Measurements from ENCODE around the gene PPME1.
A peak's percentile ranks its signal among the peaks of the same experiment; 100 is the strongest.

PPME1 gene

DNA sequence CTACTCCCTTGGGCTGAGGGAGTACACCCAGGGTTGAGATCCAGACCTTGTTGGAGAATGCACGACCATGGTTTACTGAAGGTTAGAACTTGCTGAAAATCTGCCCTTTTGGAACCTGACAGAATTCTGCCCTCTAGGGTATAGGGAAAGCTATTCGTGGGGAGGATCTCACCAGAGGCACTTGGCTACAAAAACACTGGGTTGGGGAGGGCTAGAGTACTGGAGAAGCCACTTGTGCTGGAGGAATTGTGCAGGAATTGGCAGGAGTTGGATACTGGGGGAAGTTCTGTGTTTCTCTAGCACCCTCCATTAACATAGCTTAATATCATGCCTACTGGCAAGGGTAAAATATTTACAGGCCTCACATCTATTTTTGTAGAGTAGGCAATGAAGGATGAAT, 55.8 kb downstream of the PPME1 start:
- no peak for DNase-seq (ENCODE audit: low read depth, low spot score)

DNA sequence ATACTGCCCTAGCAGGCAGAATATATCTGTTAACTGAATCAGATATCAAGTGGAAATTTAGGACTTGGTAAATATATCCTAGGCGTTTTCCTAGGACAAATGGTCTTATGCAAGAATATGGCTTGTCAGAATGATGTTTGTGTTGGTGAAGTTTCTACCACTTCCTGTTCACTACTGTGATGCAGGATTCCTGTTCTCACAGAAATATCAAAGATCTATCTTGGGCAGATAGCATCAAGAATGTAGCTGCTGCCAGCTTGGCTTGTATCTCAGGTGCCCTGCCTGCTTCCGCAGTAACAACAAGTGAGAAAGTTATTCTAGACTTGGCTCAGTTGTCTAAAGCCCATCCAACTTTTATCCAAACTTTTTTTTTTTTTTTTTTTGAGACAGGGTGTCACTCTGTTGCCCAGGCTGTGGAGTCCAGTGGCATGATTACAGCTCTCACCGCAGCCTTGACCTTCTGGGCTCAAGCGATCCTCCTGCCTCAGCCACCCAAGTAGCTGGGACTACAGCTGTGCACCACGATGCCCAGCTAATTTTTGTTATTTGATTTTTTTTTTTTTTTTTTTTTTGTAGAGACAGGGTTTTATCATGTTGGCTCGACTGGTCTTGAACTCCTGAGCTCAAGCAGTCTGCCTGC, 61.3 kb downstream of the PPME1 start:
- no peak for DNase-seq (ENCODE audit: low read depth, low spot score)

DNA sequence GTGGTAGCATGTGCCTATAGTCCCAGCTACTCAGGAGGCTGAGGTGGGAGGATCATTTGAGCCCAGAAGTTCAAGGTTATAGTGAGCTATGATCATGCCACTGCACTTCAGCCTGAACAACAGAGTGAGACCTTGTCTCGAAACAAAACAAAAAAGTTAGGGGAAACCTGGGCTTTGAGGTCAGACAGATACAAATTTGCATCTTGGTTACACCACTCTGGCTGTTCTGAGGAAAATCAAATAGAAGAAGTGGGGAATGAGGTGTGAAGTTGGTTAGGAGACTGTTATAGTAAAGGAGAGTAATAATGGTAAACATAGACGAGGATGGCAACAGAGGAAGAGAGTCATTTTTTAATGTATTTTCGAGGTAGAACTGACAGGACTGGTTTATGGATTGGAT, 62.6 kb downstream of the PPME1 start:
- no peak for DNase-seq (ENCODE audit: low read depth, low spot score)

DNA sequence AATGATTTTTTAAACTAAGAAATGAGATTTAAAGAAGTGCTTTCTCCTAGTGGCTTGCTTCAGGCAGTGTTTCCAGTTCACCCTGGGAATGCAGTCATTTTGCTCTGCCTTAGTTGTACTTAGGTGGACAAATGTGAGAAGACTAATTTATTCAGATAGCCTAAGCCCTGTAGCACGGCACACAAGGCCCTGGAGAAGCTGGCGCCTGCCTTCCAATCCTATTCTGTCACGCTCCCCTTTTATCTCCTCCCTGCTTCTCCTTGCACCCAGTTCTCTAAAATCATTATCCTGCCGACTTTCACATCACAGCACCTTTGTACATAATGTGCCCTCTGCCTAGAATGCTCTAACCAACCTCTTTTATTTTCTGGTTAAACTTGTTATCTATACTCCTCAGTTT, 64.0 kb downstream of the PPME1 start:
- DNase-seq (ENCODE audit: low read depth, low spot score), result no peak

DNA sequence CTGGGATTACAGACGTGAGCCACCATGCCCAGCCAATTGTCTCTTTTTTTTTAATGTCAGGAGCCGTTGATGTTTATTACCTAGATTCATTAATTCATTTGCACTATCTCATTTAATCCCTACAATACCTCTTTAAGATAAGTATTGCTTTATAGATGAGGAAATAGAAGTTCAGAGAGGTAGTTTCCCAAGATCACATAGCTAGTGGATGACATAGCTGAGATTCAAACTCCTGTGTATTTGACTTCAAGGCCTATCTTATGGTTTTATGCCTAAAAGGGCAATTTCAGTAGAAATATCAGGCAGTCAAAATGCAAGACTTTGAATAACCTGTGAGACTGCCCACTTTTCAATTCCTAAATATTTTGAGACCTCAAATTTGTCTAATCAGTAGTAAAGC, 66.5 kb downstream of the PPME1 start:
- DNase-seq (ENCODE audit: low read depth, low spot score), result no peak

DNA sequence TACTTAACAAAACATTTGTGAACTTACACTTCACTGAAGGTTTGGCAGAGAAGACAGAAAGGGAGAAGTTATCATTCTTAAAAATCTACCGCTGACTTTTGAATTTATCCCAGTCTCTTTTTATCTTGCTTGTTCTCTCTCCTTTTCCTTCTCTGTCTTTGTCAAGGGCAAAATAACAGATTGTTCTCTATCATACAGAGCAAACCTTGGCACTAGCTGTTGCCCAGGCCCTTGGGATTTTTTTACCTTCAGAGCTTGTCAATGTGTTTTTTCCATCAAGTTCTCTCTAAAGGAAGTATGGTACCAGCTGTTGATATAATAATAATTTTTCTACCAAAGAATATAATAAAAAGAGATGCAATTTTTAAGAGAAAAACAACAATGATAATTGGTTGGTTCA, 67.2 kb downstream of the PPME1 start:
- no peak for DNase-seq (ENCODE audit: low read depth, low spot score)

DNA sequence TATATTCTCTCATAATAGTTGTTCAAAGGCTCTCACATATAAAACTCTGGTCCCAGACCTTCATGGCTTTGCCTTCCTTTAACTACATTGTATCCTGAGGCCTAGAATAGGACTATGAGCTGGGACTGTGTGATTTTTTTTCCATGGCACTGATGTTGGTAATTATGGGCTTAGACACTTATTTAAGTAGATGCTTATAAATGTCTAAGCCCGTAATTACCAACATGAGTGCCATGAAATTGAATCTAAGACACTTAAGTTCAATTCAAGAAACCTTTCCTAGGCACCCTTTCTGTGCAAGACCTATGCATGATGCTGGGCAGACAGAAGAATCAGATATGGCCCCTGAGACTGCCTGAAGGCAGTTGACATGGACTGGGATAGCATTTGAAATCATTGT, 77.4 kb downstream of the PPME1 start:
- no peak for DNase-seq (ENCODE audit: low read depth, low spot score)

DNA sequence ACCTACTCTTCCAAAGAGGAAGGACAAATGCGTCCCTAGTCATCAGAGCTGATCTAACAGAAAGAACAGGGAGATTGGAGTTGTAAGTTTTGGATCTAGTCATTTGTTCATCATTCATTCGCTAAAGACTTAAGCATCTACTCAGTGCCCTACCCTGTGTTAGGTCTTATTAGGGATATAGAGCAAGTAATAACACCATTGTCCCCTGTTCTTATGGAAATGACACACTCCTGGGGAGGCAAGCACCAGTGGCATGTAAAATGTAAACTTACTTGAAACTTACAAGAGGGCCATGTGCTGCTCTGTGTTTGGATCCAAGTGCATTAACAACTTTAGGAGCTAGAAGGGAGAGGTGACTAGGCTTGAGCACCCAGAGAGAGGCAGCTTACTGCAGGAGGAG, 78.4 kb downstream of the PPME1 start:
- DNase-seq (ENCODE audit: low read depth, low spot score), result no peak

DNA sequence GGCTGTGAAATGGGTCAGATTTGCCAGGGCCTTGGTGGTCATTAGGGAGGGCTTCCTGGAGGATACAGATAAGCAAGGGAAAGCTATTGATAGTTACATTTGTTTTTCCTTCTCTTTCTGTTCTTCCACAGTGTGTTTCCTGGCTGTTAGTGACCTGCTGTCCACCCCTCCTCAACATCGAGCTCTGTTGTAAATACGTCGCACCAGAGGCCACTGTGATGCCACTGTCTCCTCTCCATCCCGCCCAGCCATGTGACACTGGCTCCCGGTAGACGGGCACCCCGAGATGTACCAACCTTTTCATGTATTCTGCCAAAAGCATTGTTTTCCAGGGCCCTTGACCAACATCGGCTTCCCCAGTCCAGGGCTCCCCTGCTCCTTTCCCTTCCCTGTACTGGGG, 82.3 kb downstream of the PPME1 start:
- DNase-seq (ENCODE audit: low read depth, low spot score), result no peak

DNA sequence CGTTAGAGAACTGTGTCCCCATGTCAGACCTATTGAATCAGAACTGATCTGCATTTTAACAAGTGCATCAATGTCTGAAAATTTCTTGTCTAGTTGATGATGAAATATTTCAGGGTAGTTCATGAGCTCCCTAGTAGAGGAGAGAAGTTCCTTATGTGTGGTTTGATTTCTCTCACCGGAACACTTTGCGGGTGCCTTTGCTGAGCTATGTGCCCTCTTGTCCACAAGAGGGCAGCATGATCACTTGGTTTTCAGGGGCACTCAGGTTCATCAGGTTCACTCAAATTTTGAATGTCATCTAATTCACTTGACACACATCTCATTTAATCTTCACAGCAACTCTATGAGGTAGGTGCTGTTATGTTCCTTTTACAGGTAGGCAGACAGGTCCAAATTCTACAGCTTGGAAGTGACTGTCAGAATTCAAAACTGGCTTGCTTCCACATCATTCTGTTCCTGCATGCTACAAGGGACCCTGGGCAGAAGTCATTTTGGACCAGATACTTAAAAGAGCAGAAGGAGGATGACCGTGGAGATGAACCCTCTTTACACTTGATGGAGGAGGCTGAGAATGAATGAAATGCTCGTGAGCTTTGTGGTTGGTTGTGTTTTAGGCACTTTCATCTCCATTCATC, 84.8 kb downstream of the PPME1 start:
- DNase-seq (ENCODE audit: low read depth, low spot score), result peak; percentile 15

DNA sequence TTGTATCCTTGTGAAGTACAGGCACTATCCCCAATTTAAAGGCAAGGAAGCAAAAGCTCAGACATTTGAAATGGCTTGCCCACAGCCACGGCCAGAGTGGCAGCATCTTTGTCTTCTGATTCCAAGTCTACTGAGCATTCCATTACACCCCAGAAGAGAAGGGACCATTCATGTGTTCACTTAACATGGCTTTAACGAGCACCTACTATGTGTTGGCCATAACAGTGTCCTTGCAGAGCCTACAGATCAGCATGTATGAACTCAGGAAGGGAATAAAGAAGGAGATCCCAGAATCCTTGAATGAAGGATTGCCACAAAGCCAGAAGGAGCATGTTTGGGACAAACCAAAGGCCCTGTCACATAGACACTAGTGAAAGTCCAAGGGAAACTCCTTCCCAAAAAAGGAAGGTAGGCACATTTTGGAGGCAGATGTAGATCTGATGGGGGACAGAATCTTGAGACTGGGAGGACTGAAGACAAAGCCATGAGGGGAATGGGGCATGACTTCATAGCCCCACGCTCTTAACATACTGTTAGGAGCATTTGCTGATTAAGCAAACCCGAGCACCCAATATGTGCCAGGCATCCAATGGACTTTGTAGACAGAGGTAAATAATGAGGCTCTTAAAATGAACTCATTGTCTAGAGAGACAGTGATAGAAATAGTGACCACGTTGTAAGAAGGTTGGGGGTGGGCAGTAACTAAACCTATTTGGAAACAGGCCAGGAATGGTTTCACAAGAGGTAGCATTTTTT, 85.5 kb downstream of the PPME1 start:
- no peak for DNase-seq (ENCODE audit: low read depth, low spot score)

DNA sequence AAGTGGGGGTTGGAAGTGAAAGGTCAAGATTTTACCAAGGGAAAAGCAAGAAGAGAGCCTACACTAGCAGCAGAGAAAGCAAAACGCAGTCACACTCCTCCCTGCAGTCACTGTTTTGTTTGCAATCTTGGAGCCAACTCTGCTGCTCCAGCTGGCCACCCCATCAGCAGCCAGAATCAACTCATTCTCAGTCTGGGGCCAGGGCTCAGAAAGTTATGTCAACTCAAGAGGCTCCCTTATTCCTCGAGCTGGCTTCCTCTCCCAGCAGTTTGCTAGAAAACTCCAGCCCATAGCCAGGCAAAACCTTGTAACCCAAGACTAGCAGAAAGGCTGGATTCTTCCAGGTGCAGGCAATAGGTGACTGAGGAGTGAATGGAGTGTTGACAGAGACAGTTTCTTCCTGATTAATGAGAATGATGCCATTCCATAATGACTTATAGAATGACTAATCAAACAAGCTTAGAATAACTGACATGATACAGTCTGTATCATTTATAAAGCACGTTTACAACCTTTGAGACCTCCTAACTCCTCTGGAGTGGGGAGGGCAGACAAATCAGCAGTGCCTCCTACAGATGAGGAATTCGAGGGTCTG, 87.0 kb downstream of the PPME1 start:
- peak; percentile 86 for DNase-seq (ENCODE audit: low read depth, low spot score)

DNA sequence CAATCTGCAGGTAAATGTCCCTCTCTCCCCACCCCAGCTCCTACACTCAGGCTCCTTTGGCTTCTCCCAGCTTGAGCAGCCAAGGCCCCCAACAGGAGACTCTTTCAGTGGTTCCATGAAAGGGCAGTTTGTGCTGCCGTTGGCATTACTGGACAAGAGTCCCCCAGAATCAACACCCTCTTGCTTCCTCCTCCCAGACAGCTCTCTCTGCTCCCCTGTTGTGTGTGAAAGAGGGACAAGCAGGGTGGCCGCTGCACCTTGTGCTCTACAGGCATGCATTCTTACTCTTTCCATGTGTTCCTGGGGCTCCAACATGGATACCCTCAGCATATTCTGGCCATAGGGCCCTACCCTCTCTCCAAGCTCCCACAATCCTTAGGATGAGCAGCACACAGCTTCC, 91.6 kb downstream of the PPME1 start:
- DNase-seq (ENCODE audit: low read depth, low spot score), result no peak

DNA sequence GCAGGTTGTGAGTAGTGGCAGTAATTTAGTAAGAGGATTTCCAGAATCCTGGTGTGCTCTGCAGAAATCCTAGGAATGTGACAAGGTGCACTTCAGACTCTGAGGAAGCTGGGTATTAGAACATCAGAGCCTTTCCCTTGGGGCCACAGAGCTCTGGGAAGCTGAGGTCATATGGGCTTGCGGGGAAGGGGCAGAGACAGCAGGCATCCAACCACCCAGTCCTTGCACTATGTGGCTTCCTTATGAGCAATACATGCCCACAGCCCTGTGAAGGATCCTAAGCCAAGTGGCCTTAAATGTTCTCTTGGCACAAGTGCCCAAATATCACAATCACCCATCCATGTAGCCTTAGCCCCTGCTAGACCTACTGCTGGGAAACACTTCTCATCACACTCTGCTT, 94.2 kb downstream of the PPME1 start:
- no peak for DNase-seq (ENCODE audit: low read depth, low spot score)

DNA sequence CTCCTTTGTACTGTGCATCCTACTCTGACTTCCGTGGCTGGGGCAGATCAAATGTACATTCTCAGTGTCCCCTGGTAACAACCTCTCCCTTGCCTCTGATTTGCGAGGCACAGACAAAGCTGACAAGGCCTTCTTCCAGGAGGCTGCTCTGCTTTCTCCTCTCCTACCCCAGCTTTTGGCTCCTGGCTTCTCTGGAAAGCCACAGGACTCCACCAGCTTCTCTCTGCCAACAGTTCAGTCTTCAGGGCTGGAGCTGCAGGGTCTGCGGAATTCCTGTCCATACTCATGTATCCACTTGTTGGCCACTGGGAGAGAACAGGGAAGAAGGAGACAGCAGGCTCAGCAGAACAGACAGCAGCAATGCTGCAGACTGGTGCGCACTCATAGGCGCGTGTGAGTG, 95.9 kb downstream of the PPME1 start:
- no peak for DNase-seq (ENCODE audit: low read depth, low spot score)

DNA sequence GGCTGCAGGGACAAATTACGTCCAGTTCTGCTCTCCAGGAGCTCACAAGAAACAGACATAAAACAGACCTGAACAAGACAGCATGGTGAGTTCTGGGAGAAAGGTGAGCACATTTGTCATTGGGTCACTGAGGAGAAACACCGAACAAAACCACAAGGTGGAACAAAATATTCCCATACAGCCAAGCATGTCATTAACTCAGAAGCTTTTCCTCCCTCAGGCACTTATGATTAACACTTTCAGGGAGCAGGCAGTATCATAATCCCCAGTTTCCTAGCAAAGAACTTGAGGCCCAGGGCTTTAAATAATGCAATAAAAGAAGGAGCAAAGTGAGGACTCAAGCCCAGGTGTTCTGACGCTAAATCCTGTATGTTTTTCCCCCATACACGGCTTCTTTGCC, 97.4 kb downstream of the PPME1 start:
- no peak for DNase-seq (ENCODE audit: low read depth, low spot score)

DNA sequence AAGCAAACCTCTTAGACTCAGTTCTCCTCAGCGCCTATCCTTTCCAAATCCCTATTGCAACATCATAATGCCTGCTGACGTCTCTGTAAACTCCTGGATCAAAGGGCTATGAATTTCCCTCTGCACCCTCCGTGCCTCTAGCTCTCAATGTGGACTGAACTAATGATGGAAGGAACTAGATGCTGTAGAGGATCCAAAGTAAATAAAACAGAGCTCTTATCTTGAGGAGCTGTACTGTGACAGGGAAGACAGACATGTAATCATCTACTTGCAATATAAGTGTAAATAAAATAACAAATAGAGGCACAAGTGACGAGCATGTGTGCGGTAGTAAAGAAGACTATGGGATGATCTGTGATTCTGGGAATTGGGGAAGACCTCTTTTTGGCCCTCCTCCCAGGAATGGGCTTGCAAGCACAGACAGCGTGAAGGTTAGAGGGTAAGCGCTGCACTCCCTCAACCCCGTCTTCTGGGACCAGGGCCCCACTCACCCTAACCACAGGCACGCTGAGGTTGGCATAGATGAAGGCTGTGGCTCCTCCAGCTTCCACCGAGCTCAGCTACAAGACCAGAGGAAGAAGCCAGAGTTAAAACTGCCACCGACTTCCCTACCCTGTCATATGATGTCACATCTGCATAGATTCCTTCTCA, 98.2 kb downstream of the PPME1 start:
- no peak for DNase-seq (ENCODE audit: low read depth, low spot score)

DNA sequence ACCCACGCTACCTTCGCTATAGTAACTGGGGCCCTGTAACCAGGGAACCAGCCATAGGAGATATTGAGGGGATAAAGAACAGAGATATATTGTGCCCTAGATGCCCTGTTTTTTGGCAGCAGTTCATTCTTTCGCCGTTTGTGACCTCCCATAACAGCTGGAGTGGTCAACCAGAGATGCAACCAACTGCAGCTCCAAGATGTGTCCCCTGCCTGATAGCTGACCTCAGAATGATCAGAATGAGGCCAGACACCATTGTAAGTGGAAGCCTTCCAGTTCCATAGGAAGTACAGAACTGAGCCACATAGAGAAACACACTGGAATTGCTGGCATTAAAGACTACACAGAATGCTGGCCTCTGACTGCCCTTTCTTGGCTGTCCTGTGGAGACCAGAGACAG, 101.2 kb downstream of the PPME1 start:
- no peak for DNase-seq (ENCODE audit: low read depth, low spot score)

DNA sequence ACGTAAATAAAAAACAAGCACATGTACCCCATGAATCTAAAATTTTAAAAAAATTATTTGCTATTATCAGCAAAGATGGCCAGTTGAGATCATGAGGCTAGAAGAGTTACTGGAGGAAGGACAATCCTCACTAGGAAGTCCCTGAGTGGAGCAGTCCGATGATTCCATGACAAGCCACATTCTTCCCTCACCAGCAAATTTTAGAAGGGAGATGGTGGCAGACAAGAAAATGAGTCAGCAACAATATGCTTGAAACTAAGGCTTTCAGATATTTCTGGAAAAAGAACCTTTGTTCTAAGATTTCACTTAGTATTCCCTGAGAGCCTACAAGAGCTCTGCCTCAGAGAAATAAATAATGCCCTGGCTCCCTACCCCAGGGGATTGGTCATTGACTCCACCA, 105.5 kb downstream of the PPME1 start:
- no peak for DNase-seq (ENCODE audit: low read depth, low spot score)

DNA sequence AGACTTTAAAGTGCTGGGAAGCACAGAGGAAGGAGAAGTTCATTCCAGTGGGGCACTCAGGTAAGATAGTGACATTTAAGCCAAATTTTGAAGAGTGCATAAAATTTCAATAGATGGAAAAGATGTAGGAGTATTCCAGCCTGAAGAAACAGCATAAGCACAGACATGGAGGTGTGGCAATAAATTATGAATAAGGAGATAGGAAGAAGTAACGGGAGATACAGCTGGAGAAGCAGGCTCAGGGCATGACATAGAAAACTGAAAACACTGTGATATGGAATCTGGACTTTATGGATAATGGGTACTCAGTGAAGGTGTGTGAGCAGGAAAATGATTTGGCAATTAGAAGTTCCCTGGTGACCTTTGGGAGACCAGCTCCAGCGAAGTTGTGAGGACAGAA, 107.0 kb downstream of the PPME1 start:
- no peak for DNase-seq (ENCODE audit: low read depth, low spot score)

DNA sequence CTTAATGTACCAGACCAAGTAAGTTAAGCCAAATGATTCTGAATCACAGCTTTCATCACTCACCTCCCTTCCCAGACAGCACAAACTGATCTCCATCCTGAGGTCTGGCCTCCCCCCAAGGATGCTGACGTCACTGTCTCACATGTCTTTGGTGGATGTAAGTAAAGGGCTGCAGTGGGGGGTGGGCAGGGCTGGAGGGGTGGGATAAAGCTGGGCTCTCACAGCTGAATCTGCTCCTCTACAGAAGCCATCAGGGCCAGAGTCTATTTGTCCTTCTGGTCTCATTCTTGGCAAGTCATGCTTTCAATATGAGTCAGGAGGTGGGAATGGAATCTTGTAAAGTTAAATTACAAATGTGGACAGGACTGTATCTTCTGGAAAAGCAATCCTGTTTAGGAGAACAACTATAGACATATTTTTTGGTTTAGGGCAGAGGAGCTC, 107.7 kb downstream of the PPME1 start:
- DNase-seq (ENCODE audit: low read depth, low spot score), result peak; percentile 68

DNA sequence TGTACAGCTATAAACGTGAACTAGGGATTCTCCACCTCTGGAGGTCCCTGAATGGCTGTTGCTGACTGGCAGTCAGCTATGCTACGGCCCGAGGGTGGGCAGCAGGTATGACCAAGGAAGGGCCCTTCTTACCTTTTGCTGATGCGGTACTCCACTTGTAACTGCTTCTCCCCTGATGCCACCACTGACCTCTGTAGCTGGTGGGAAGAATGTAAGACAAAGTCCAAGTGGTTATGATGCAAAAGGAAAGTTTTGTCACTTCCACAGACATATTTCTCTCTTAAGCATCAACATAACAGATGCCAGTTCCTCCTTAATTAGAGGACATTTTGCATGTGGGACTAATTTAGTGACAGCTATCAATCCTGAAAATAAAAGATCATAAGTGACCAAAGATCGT, 108.2 kb downstream of the PPME1 start:
- no peak for DNase-seq (ENCODE audit: low read depth, low spot score)

All from brain pericyte (primary cell).